GM23248 (cell line): ENCODE data around the gene USP17L24.
"Not testable (repeated sequence)": the region's sequence is repeated elsewhere in the genome, so short reads cannot be mapped to it uniquely, and the experiment has no call there.

Experiments used
- EZH2 ChIP-seq: fragments of 200-600 bp; sonication (generic); IDR thresholded peaks from 2 replicates; pipeline ENCODE4 v1.6.1; 2018; ENCODE audit warnings: antibody characterized with exemption, mild to moderate bottlenecking; ENCODE audit not compliant: insufficient read depth, poor library complexity, severe bottlenecking
- EZH2phosphoT487 ChIP-seq: fragments of 200-600 bp; sonication (generic); IDR thresholded peaks from 2 replicates; pipeline ENCODE4 v1.6.1; 2018; ENCODE audit warnings: antibody characterized with exemption, moderate library complexity, mild to moderate bottlenecking, low read depth; ENCODE audit not compliant: insufficient read depth

DNA sequence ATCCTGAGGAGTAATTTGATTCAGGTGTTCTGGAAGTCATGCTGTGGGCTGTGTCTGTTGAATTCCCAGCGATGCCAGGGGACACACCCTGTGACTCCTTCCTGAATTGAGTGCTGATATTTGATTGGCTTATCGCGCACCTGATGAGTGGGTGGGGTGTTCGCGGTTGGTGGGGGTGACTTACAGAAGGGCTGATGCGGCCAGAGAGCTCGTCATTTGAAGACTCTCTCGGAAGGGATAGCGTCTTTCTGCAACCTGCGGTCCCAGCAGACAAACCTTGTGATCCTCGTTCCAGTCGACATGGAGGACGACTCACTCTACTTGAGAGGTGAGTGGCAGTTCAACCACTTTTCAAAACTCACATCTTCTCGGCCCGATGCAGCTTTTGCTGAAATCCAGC is 4.6 kb downstream of the USP17L24 start, which contains the start of gene USP17L25:
- TF ChIP-seq EZH2, EZH2phosphoT487: not testable (repeated sequence)
